ENCODE results near the gene THRSP.

The THRSP gene

DNA sequence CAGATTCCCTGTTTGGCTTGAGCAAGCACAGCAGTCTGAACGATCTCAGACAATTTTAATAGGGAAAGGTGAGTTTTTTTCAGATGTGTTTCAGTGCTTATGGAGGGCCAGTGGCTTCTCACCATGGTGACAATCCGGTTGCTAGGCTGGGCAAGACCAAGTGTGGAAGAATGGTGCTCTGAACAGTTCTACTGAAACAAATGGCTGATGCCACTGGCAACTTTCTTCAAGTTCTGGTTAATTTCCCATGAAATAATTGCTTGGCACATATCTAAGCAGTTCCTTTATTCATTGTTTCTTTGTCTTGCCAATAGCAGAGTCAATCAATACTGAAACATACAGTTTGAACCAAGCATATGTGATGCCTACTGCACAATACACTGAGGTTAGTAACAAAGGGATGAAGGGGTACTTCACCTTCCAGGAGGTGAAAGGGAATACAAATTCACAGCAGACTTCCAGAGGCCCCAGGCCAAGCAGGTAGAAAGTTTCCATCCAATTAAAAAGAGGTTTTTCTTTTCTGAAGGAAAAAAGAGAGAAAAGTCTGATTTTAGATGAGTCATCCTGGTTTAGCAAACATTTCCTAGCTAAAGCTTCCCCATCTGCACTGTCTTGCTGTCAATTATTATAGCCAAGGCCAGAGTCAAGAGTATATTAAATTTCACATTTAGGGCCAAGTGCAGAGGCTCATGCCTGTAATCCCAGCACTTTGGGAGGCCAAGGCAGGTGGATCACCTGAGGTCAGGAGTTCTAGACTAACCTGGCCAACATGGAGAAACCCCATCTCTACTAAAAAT, 37.2 kb downstream of the THRSP start:
- DNase-seq, result no peak

DNA sequence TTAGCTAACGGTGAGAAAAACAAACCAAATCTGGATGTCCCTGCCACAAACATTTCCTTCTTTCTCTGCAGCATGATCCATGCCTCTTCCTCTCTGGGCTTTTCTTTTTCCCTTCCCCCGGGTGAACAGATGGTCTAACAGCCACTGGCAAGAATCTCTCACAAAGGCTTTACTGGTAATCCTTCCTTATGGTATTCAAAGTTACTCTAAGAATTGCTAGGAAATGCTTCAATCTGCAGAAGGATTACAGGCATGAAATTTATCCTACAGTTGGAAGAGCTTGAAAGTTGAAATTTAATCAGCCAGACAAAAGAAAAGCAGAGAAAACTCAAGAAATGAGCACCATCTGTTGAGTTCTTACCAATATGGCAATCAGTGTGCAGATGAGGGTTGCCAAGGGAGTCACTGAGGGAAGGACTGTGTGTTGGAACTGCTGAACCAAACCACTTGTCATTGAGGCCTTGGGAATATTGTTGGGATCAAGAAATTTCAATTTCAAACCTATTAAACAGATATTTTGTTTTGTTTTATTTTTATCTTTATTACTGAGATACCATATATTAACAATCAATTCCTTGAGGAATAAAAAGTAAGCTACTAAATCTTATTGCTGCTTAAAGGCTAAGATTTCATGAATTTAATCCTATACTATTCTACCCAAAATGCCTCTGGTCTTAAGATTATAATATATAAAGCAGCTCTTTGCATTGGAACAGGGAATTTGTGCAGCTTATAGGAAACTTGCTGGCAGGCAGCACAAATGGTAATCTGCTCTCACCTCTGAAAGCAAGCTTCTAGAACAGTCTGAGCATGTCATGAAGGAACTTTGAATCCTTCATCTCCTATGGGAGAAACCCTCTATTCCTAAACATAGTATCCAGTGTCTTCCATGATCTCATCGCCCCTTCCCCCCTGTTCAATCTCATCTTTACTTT, 45.7 kb downstream of the THRSP start:
- peak; percentile 75 for DNase-seq

DNA sequence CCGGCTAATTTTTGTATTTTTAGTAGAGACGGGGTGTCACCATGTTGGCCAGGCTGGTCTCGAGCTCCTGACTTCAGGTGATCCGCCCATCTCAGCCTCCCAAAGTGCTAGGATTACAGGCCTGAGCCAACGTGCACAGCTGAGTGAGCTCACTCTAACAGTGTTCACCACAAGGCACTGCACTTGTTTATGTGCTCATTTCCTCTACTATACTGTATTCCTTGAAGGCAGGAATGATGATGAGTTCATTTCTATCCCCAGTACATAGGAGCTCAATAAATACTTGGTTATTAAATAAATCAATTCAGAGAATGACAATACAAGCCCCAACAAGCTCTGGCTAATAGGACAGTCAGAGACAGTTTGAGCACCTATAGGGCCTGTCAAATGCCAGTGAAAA, 46.7 kb downstream of the THRSP start:
- DNase-seq, result no peak

DNA sequence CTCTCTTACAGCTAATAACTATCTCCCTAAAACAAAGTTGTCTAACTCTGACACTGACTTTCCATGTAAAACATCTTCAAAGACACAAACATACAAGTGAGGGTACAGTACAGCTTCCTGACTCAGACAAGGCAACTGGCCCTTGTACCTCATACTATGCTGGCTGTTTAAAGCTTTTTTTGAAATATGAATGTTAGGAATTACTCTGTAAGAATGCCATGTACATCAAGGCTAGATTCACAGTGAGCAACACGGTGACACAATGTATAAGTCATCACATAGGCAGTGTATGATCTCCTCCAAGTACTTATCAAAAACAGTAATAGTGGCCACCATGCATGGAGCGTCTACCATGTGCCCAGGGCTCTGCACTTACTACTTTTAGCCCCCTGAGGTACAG, 47.2 kb downstream of the THRSP start:
- no peak for DNase-seq

DNA sequence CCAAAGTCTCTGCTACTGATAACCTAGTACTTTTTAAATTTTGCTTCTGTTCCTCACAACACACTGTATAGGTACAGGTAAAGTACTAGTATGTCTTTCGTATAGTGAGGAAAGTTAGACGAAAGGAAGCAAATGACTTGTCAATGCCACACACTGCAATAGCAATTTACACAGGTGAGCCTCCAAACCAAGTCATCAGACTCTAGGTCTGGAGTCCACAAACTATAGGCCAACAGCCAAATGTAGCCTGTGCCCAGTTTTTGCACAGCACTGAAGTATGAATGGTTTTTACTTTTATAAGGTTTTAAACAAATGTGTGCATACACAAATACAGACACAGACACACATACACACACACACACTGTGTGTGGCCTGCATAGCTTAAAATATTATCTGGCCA, 47.6 kb downstream of the THRSP start:
- DNase-seq, result no peak

DNA sequence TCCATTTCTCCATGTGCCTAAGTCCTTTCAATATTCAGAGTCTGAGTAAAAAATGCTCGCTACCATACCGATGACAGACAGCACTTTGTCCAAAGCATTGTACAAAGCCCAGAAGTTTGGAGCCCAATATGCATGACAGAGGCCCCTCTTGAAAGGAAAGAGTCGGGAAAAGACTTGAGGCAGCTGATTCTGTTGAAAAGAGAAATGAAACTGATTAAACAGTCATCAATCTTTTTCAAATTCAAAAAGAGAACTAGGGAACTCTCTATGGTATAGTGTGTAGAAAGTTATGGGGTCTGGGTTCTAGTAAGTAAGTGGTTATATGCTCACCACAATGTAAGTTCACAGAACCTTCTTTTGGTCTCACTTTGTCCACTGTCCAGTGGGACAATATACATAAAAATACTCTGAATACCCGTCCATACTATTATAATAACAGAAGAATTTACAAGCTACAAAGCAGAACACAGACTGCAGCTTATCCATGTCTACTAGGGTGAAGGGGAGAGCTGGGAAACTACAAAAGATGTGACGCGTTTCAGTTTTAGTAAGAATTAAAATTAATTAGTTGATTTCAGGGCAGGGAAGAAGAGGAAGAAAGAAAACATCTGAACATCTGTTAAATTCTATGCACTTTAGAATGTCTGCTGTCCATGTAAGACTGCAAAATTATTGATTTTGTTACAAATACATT, 49.1 kb downstream of the THRSP start:
- no peak for DNase-seq

Data from NCI-H1694 treated with DMSO at 0.1 percent for 48 hours (cell line).